Fibroblast of skin of right quadriceps (primary cell): ENCODE data around the gene CARM1.
"Not testable (repeated sequence)": the region's sequence is repeated elsewhere in the genome, so short reads cannot be mapped to it uniquely, and the experiment has no call there.

Experiments
- DNase-seq: peaks from one replicate; pipeline ENCODE4 v3.0.0-alpha.2; 2013

The CARM1 gene

DNA sequence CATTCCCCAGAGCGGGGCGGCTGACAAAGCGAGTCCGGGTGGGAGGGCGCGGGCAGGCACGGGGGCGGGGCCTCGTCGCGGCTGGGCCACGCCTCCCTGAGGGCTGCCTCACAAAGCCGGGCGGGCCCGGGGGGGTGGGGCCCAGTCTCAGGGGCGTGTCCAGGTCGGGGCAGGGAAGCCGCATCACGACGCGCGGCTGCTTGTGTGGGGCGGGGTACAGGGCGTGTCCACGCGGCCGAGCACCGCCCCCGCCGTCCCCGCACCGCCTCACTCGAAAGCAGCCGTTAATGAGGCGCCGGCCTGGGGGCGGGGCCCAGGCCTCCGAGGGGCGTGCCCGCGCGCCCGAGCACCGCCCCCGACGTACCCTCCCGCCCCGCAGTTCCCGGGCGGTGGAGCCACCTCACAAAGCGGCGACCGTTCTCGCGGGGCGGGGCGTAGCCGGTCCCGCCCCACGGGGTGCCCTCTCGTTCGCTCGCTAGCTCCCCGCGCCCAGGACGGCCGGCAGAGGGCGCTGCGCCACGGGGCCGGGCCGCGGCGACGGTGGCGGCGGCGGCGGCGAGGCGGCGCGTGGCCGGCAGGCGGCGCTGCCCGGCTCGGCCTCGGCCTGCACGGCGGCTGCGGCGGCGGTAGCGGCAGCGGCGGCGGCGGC lies at the start of gene CARM1:
CARM1 (plus strand) TSS at position 599 of the 649 bp plus-strand sequence. CDS start 150 bp downstream, outside the sequence.
- peak; percentile 99 for DNase-seq

DNA sequence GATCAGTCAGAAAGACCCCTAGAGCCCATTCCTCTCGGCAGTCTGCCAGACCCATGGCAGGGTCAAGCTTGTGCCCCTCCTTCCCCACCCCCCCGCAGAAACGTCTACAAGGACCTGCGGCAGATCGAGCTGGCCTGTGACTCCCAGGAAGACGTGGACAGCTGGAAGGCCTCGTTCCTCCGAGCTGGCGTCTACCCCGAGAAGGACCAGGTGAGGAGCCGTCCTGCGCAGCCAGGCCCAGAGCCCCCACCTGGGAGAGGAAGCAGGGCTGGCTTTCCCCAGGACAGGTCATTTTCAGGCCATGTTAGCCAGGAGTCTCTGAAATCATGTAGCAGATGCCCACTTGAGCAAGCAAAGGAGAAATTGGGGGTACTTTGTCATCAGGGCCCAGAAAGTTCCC lies 47.7 kb upstream of the CARM1 start:
- no peak for DNase-seq

DNA sequence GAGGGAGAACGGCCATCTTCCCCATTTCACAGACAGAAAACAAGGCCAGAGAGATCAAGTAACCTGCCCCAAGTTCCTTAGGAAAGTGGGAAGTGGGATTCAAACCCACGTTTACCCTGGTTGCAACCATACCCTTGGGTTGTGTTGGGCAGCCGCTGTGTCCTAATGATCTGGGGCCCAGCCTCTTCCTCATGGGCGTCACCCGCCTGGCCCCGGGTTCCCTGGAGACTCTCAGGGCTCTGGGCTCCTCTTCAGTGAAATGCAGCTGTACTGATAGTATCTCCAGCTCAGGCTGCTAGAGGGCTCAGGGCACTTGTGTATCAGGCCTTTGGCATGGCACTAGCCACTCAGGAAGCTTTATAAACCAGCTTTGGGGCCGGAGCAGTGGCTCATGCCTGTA lies 45.1 kb upstream of the CARM1 start:
- no peak for DNase-seq

- no peak for DNase-seq
Measured at GRCh38 chr19:10826846-10827245, 44.5 kb upstream of the CARM1 start.

DNA sequence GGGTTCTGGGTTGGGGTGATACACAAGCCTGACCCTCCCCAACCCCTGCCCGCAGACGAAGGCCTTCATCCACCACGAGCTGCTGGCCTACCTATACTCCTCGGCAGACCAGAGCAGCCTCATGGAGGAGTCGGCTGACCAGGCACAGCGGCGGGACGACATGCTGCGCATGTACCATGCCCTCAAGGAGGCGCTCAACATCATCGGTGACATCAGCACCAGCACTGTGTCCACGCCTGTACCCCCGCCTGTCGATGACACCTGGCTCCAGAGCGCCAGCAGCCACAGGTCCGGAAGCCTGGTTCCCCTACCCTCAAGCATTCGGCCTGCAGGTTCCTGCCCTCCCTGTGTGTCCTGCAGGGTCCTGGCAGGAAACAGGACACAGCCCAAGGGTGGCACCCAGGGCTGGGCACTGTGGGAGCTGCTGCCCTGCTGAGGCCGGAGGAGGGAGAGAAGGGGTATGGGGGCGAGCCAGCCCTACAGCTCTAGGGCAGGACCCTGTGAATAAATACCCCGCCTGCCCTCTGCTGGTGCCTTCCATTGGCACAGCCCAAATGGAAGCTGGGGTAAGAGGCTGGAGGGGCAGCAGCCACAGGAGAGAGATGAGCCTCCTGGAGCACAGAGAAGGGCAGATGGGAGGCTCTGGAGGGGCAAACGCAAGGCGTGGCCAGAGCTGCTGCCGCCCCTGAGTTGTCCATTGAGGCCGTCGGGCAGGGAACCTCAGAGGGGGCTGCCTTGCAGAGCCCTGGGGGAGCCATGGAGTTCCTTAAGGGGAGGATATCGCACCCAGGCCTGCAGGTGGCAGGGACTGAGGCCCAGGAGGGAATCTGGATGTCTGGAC lies 42.2 kb upstream of the CARM1 start:
- DNase-seq, result no peak

GRCh38 chr19:10829967-10830366 lies 41.4 kb upstream of the CARM1 start:
- DNase-seq, result no peak

GRCh38 chr19:10830370-10830769 lies 41.0 kb upstream of the CARM1 start:
- no peak for DNase-seq

DNA sequence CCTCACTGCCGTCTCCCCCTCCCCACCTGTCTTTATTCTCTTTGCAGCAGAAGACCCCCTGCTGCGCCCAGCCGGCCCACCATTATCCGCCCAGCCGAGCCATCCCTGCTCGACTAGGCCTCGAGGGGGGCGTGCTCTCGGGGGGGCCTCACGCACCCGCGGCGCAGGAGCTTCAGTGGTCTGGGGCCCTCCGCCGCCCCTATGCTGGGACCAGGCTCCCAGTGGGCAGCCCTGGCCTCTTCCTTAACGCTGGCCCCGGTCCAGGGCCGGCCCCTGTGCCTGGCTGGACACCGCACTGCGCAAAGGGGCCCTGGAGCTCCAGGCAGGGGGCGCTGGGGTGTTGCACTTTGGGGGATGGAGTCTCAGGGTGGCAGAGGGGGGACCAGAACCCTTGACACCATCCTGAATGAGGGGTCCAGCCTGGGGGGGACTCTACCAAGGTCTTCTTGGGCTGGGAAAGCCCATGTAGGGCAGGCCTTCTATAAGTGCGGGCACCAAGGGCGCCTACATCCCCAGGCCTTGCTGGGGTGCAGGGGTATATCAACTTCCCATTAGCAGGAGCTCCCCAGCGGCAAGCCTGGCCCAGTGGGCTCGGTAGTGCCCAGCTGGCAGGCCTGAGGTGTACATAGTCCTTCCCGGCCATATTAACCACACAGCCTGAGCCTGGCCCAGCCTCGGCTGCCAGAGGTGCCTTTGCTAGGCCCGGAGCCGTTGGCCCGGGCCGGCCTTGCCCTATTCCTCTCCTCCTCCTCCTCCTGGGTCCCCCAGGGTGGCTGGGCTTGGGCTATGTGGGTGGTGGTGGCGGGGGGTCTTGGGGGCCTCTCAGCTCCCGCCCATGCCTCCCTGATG lies 40.2 kb upstream of the CARM1 start:
- DNase-seq, result no peak

DNA sequence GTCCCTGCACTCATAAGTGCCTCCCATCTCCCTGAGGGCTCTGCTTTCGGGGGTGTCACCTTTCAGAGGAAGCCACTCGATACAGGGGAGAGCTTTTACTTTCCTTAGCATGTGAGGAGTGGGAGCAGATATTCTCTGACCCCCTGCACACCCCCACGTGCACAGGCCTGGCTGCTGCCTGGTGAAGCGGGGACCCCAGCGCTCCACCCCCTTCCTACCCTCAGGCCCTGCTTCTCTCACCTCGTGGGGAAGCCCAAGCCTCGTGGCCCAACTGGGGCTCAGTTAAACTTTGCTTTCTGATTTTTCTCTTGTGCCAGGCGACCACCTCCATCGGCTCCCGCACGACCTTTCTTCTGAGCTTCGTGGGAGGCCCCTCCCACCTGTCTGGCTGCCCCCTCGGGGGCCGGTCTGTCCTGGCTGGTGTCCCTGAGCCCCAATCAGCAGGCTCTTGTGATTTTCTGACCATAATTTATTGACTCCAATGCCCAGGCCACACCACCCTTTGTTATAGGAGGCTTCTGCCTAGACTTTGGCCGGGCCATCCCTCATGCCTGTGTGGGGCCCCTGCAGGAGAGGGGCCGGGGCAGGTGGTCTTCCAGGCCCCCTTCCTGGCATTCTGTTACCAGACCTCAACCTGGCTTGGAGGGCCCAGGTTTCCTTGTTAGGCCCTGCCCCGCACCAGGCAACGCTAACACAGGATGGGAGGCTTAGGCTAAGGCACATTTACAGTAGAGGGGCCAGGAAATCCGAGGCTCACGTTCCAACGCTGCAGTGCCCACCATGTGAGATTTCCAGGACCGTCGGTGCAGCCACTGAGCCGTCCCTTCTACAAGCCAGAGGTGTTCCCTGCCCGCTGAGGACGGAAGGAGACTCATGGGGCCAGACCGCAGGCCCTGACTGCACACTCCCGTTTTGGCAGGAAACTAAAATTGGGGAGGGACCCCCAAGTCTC lies 39.1 kb upstream of the CARM1 start:
- DNase-seq, result no peak

DNA sequence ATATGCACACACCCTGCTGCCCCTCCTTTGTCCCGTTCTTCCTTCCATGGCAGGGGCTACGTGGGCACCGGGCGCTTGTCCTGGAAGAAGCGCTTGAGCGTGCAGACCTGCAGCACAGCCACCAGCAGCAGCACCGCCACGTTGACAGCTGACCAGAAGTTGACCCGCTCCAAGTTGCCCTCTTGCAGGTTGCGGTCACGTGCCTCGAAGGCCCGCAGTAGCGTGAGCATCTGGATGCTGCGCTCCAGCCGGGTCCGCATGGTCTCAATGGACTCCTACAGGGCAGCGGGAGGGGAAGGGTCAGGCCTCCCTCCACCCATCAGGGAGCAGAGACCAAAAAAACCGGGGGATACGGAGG lies 38.4 kb upstream of the CARM1 start:
- no peak for DNase-seq

DNA sequence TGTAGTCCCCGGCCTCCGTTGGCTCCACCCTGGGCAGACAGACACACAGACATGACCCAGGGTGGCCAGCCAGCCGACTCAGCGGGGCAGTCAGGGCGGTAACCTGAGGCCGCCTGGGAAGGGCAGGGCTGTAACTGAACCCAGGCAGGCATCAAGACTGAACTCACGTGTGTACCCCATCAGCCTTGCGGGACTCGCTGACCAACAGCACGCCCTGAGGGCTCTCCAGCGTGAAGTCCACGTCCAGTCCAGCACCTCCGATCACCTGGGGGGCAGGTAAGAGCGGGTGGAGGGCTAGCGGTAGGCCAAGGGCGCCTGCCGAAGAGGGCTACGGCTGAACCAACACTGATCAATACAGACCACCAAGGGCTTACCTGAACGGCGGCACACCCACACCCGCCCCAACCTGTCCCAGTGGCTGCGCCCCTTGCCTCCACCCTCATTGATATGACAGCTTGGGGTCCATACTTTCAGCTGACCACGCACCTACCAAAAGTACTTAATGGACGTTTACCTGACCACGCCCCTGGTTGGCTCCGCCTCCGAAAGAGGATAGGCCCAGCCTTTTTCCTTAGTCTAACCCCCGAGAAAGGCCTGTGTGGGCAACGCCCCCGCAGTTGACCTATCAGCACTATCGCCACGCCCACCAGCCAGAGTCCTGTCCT lies 36.1 kb upstream of the CARM1 start:
- DNase-seq, result no peak

GRCh38 chr19:10835754-10836478 lies 35.4 kb upstream of the CARM1 start, which contains the start of gene TMED1:
TSS of gene TMED1 (minus strand) at chr19:10836212. CDS start at chr19:10836191, 21 bp downstream.
- peak; percentile 99 for DNase-seq

DNA sequence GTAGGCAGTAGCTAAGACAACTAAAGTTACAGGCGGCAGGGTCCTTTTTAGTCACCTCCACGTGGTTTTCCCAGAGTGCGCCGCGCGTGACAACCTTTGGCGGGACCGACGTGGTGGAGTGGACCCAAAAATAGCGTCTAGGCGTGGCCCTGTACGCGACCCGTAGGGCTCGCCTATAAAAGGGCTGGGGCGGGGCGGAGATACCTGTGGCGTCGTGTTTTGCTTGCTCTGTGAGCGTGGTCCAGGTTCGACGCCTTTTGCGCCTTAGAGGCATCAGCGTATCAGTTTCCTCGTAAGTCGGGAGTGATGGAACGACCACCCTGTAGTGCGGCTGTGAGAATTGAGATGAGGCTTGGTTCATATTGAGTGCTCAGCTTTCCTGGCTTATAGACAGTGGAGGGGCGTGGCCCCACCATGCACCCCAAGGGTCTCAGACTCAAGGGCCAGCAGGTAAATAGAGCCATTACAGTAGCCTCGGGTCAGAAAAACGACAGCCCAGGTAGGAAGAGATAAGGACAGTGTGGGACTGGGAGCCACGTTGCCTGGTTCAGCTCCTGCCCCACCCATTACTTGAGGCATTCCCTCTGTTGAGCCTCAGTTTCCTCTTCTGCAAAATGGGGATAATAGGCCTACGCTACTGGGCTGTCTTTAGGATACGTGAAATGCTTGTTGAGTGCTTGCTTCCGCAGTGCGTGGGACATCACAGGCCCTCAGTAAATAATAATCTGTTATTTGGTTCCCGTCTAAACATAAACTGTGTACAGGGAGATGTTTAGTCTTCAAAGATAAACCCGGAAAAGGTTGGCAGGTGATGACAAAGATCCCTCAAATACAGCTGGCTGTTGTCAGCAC lies 34.6 kb upstream of the CARM1 start:
- peak; percentile 90 for DNase-seq

DNA sequence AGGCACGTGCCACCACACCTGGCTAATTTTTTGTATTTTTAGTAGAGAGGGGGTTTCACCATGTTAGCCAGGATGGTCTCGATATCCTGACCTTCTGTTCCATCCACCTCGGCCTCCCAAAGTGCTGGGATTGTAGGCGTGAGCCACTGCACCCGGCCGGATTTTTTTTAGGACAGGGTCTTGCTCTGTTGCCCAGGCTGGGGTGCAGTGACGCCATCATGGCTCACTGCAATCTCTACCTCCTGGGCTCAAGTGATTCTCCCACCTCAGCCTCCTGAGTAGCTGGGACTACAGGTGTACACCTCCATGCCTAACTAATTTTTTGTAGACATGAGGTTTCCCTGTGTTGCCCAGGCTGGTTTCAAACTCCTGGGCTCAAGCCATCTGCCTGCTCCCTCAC lies 33.7 kb upstream of the CARM1 start:
- DNase-seq, result not testable (repeated sequence)

- no peak for DNase-seq
Measured at GRCh38 chr19:10838377-10838776, 33.0 kb upstream of the CARM1 start.

GRCh38 chr19:10839114-10840050 lies 32.0 kb upstream of the CARM1 start:
- DNase-seq, result no peak

GRCh38 chr19:10842788-10843187 lies 28.6 kb upstream of the CARM1 start:
- DNase-seq, result no peak

DNA sequence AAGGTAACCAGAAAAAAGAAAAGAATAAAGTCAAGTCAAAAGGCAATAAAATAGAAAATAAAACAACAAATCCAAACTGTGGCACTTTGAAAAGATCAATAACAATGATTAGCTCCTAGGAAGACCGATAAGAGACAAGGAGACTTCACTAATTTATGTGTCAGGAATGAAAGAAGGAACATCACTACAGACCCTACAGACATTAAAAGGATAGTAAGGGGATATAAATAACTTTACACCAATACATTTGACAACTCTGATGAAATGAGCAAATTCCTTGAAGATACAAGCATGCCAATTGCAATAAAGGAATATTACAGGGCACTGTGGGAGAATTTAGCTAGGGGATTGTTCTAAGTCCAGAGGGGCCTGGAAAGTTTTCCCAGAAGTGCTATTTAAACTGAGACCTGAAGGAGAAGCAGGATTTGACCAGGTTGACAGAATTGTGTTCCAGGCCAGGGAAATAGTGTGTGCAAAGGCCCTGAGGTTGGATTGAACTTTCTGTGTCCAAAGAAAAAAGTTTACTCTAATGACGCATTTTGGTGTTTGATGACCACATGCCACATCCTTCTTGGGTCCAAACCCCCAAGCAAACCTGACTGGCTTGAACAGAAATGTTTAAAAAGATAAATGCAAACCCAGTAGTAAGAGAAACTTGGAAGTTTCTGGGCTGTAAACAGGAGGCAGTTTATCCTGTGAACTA lies 24.7 kb upstream of the CARM1 start:
- DNase-seq, result no peak
